DOHH2 (cell line): ENCODE data around the gene JAM2.

Experiments used
- H3F3A ChIP-seq: fragments of 200-600 bp; sonication (generic), shearing (Covaris generic); 2 replicates; pipeline ENCODE4 v1.6.0; 2016; ENCODE audit warnings: antibody characterized with exemption, mild to moderate bottlenecking; ENCODE audit not compliant: control insufficient read depth, insufficient read depth
- H3K27ac ChIP-seq: fragments of 200-600 bp; sonication (generic); 2 replicates; pipeline ENCODE4 v1.5.1; 2014; ENCODE audit warnings: low read depth, mild to moderate bottlenecking, low read length, moderate library complexity
- H3K27me3 ChIP-seq: fragments of 200-600 bp; sonication (generic); 2 replicates; pipeline ENCODE4 v1.6.1; 2014; ENCODE audit warnings: mild to moderate bottlenecking, low read length, mixed read lengths; ENCODE audit not compliant: control insufficient read depth
- H3K36me3 ChIP-seq: fragments of 200-600 bp; sonication (generic); 2 replicates; pipeline ENCODE4 v1.6.1; 2014; ENCODE audit warnings: mild to moderate bottlenecking, low read length, moderate library complexity, mixed read lengths; ENCODE audit not compliant: control insufficient read depth
- H3K4me1 ChIP-seq: fragments of 200-600 bp; sonication (generic); 2 replicates; pipeline ENCODE4 v1.6.1; 2014; ENCODE audit warnings: mild to moderate bottlenecking, low read length, mixed read lengths; ENCODE audit not compliant: control insufficient read depth
- H3K4me2 ChIP-seq: fragments of 200-600 bp; sonication (generic); 2 replicates; pipeline ENCODE4 v1.6.0; 2014; ENCODE audit warnings: mild to moderate bottlenecking, low read length, moderate library complexity
- H3K4me3 ChIP-seq: fragments of 200-600 bp; sonication (generic); 2 replicates; pipeline ENCODE4 v1.5.1; 2014; ENCODE audit warnings: mild to moderate bottlenecking, low read length, mixed read lengths
- H3K79me2 ChIP-seq: fragments of 200-600 bp; sonication (generic); 2 replicates; pipeline ENCODE4 v1.6.1; 2014; ENCODE audit warnings: mild to moderate bottlenecking, low read length, mixed read lengths; ENCODE audit not compliant: control insufficient read depth
- H3K9me2 ChIP-seq: fragments of 200-600 bp; sonication (generic); replicated peaks from 2 replicates; pipeline ENCODE4 v1.6.1; 2014; ENCODE audit warnings: mild to moderate bottlenecking, low read length, mixed read lengths; ENCODE audit not compliant: control insufficient read depth
- H3K9me3 ChIP-seq: fragments of 200-600 bp; sonication (generic); 2 replicates; pipeline ENCODE4 v1.6.1; 2014; ENCODE audit warnings: antibody characterized with exemption, low read length, mixed read lengths; ENCODE audit not compliant: control insufficient read depth, insufficient read depth
- H4K20me1 ChIP-seq: fragments of 200-600 bp; sonication (generic); 2 replicates; pipeline ENCODE4 v1.6.0; 2014; ENCODE audit warnings: low read depth, mild to moderate bottlenecking, antibody characterized with exemption, low read length, moderate library complexity; ENCODE audit not compliant: control insufficient read depth, insufficient read depth
- EZH2phosphoT487 ChIP-seq: fragments of 200-600 bp; sonication (generic); IDR thresholded peaks from 2 replicates; pipeline ENCODE4 v1.6.1; 2017; ENCODE audit warnings: borderline replicate concordance, mild to moderate bottlenecking, antibody characterized with exemption, low read length, moderate library complexity, mixed read lengths
- TF ChIP-seq, protein P1 (sequence below): fragments of 200-600 bp; sonication (generic); IDR thresholded peaks from one replicate; pipeline ENCODE4 v1.5.1; 2014; ENCODE audit warnings: antibody characterized with exemption, mild to moderate bottlenecking, low read depth, low read length; ENCODE audit not compliant: poor library complexity, severe bottlenecking

The JAM2 gene

DNA sequence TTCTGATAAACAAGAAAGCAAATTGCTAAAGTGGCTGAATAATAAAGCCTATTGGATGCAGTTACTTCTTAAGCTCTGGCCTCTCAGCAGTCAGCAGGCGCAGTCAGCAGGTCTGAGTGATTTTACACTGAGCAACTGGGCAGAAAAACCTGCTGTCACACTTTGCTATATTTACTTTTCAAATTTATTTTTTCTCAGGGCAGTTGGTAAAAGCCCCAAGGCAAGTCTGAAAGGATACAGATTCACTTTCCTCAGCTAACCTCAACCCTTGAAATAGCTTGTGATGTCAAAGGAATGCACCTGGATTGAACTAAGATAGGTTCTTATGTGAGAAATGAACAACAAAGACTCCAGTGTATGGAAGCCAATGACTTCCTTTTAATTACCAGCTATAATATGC lies 61.7 kb downstream of the JAM2 start:
- Histone ChIP-seq H3K4me2 (no peak overlapping the region), H4K20me1 (no peaks in the 10 kb centered on the region), H3K9me2 (no peaks in the 10 kb centered on the region), H3K4me1 (no peaks in the 10 kb centered on the region), H3K27me3 (no peaks in the 10 kb centered on the region), H3K4me3 (no peak overlapping the region), H3K27ac (no peak overlapping the region), H3K79me2 (no peaks in the 10 kb centered on the region), H3F3A (no peaks in the 10 kb centered on the region), H3K36me3 (no peaks in the 10 kb centered on the region), H3K9me3 (no peaks in the 10 kb centered on the region)
- TF ChIP-seq EZH2phosphoT487: no peak
- TF ChIP-seq, protein P1, sequence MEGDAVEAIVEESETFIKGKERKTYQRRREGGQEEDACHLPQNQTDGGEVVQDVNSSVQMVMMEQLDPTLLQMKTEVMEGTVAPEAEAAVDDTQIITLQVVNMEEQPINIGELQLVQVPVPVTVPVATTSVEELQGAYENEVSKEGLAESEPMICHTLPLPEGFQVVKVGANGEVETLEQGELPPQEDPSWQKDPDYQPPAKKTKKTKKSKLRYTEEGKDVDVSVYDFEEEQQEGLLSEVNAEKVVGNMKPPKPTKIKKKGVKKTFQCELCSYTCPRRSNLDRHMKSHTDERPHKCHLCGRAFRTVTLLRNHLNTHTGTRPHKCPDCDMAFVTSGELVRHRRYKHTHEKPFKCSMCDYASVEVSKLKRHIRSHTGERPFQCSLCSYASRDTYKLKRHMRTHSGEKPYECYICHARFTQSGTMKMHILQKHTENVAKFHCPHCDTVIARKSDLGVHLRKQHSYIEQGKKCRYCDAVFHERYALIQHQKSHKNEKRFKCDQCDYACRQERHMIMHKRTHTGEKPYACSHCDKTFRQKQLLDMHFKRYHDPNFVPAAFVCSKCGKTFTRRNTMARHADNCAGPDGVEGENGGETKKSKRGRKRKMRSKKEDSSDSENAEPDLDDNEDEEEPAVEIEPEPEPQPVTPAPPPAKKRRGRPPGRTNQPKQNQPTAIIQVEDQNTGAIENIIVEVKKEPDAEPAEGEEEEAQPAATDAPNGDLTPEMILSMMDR: no peak

DNA sequence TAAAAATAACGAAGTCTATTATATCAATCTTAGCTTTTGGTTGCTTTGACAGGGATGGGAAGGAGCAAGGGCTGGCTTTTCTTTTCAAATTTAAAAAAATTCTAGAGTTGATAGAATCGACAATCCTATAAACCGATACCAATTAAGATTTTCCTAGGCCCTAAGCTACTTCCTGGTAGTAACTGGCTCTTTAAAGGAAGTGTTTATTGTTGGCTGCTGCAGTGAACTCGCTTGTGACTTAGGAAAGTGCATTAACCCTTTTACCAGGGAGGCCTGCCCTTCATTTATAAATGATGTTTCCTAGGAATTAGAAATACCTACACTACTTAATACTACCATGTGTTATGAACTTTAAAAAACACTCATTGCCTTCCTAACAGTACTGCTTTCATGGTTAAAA lies 62.5 kb downstream of the JAM2 start:
- Histone ChIP-seq H3K4me2 (no peak overlapping the region), H3K79me2 (no peaks in the 10 kb centered on the region), H3K27me3 (no peaks in the 10 kb centered on the region), H3K9me3 (no peaks in the 10 kb centered on the region), H3K4me3 (no peak overlapping the region), H3K9me2 (no peaks in the 10 kb centered on the region), H3K27ac (no peak overlapping the region), H4K20me1 (no peaks in the 10 kb centered on the region), H3K4me1 (no peaks in the 10 kb centered on the region), H3K36me3 (no peaks in the 10 kb centered on the region), H3F3A (no peaks in the 10 kb centered on the region)
- TF ChIP-seq, protein P1: no peak
- no peak for TF ChIP-seq EZH2phosphoT487

DNA sequence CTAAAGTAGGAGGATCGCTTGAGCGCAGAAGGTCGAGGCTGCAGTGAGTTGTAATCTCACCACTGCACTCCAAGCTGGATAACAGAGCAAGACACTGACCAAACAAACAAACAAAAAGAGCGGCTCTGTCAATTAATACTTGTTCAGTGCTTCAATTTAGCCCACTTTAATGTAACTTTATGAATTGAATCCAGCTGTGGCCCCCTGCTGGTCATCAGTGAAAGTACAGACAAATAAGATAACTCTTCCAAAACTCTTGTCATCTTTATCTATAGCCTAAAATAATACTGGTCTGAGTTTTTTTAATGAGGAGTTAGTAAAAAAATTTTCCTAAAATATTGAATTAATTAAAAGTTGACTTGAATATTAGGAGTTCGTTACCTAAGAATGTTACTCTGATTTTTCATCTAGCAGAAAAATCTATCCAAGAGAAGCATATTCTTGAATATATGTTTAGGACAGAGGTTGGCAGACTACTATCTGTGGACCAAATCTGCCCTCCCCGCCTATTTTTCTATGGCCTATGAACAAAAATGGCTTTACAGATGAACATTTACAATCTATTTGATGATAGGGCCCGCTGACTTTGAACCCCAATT lies 69.5 kb downstream of the JAM2 start:
- TF ChIP-seq, protein P1: peak; percentile 78
- TF ChIP-seq EZH2phosphoT487: no peak
- Histone ChIP-seq H3K36me3 (no peaks in the 10 kb centered on the region), H3K27me3 (no peaks in the 10 kb centered on the region)

More for the DNA sequence above, 69.5 kb downstream of the JAM2 start:
- Histone ChIP-seq H3K4me2 (no peak overlapping the region), H3K27ac (no peak overlapping the region), H3K4me1 (no peaks in the 10 kb centered on the region), H3K79me2 (no peaks in the 10 kb centered on the region), H3K9me3 (no peaks in the 10 kb centered on the region), H3K4me3 (no peak overlapping the region), H3F3A (no peaks in the 10 kb centered on the region), H4K20me1 (no peaks in the 10 kb centered on the region), H3K9me2 (no peaks in the 10 kb centered on the region)
